NCI-H748 (cell line): ENCODE measurements around the gene CTPS2.
"Not testable (repeated sequence)": the region's sequence is repeated elsewhere in the genome, so short reads cannot be mapped to it uniquely, and the experiment has no call there.

Experiments
- DNase-seq: peaks from one replicate; lab custom pipeline; 2025; ENCODE audit not compliant: unreplicated experiment; lab: John Stamatoyannopoulos, UW

The CTPS2 gene

DNA sequence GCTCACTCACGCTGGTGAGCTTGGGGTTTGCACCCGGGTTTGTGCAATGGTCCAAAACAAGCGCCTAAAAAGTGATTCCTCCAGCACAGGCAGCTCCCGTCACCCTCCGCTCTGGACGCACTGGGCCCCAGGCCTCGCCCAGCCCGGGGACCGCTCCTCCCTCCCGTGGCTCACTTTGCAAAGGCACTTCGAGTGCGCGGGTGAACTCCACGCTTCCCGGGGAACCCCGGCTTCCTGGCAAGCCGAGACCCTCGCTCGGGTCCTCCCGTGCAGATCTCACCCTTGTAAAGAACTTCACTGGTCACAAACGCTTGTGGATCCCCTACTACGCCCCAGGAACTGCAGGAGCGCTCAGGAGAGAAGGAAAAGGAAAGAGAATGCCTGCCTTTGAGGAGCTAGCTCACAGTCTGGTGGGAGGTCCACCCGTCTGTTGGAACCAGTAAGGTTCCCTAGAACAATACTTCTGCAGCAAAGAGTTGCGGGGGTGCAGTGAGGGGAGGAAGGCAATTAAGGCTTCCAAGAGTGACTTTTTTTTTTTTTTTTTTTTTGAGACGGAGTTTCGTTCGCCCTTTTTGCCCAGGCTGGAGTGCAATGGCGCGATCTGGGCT, at the start of gene CTPS2:
TSS of gene CTPS2 (minus strand) at position 122 of the 608 bp plus-strand sequence. CDS start 9,767 bp downstream, outside the sequence.
- peak; percentile 78 for DNase-seq

- DNase-seq, result not testable (repeated sequence)
Observed at GRCh38 chrX:16761500-16761899, 49.0 kb upstream of the CTPS2 start.

- no peak for DNase-seq
Observed at GRCh38 chrX:16756724-16757123, 44.3 kb upstream of the CTPS2 start.

DNA sequence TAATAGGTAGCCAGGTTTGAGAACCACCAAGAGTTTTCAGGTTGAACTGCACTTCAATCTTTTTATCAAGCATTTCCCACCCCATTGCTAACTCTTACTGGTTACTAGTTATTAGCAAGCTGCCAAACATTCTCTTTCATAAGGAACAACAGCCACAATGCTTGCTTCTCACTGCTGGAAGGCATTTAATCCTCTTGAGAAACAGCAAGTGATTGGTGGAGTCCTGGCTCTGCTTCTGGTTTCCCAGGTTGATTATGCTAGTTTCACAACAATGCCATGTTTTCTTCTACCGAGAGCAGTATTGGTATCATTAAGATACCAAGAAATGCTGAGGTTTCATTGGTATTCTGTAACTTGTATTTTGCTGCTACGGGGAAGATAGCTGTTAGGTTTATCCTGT, 41.5 kb upstream of the CTPS2 start:
- DNase-seq, result no peak

DNA sequence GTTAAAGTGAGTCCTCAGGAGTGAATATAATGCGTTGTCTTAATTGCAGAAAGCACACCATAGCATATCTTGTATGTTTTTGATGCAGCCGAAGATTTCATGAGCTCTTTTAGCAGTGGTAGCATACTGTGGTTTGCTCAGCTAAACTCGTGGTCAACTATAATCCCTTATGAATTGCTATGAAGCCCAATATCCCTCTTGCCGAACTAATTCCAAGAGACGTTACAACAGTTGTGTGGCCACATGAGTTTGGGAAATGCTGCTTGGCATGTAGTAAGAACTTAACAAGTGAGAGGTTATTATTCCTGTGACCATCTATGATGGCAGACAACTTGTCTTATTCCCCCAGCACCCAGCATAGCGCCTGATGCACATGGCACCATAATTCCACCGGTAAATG, 37.7 kb upstream of the CTPS2 start:
- DNase-seq, result no peak

GRCh38 chrX:16748425-16748824, 36.0 kb upstream of the CTPS2 start:
- DNase-seq, result no peak

DNA sequence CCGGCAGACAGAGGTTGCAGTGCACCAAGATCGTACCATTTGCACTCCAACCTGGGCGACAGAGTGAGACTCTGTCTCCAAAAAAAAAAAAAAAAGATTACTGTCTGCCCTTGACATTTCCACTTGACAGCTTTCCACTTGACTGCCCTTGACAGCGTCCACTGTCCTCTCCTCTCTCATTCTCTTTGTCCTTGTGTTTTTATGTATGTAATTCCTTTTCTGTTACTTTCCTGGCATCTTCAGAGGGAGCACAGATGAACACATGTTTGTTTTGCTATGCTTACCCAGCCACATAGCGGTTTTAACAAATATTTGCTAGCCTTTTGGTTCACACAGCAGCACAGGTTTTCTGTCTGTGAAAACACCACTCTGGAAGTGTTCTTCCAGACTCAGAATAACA, 33.2 kb upstream of the CTPS2 start:
- no peak for DNase-seq

GRCh38 chrX:16745102-16745501, 32.6 kb upstream of the CTPS2 start:
- no peak for DNase-seq

DNA sequence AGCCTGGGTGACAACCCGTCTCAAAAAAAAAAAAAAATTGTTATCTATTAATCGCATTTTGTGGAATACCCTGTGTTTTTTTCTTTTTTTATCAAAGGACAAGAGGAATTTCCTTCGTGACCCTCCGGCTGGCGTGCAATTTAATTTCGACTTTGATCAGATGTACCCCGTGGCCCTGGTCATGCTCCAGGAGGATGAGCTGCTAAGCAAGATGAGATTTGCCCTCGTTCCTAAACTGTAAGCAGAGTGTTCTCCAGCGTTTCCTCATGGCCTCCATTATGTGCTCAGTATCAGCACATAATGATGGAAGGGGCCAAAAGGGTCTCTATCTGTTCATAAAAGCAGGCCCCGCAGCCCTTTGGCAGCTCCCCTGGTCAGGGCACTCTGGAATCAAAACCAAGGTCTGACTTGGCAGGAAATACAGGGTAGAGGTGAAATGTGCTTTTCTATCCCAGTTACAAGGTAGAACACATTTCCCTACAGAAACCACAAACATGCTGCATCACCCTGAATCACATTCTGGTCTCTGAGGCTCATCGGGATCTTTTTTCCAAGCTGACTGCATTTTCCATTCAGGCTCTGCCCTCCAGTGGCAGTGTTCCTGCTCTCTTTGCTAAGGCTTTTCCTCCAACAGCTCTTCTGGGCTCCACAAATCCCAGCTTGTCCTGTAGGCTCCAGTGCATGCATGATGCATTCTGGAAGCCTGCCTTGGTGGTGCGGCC, 31.3 kb upstream of the CTPS2 start:
- no peak for DNase-seq

- no peak for DNase-seq
Observed at GRCh38 chrX:16739574-16739973, 27.1 kb upstream of the CTPS2 start.

DNA sequence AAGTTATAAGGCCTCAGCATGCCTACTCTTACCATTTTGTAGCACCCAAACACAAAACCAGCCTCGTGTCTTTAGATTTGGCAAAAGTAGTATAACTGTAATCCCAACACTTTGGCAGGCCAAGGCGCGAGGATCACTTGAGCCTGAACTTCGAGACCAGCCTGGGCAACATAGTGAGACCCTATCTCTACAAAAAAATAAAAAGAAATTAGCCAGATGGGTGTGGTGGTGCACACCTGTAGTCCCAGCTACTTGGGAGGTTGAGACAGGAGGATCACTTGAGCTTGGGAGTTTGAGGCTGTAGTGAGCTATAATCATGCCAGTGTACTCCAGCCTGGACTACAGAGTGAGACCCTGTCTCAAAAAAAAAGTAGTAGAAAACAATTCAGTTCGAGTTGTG, 24.6 kb upstream of the CTPS2 start:
- no peak for DNase-seq

GRCh38 chrX:16733013-16733412, 20.5 kb upstream of the CTPS2 start:
- no peak for DNase-seq

- no peak for DNase-seq
Observed at GRCh38 chrX:16730450-16730849, 18.0 kb upstream of the CTPS2 start.

DNA sequence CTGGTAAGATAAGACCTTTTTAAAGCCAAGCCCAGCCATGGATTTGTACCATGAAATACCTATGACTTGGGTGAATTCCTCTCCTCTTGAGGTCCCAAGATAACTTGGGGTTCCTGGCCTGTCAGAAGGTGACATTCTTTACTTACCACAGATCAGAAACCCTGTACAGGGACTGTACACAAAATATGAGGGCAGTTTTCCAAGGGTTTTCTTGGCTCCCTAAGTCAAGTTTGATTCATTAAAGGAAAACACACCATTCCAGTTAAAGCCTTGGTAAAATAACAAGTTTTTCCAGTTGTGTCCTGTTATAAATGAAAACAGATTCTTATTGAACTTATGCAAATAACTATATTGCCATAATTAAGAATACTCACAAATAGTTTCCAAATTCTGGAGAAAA, 15.2 kb upstream of the CTPS2 start:
- no peak for DNase-seq

DNA sequence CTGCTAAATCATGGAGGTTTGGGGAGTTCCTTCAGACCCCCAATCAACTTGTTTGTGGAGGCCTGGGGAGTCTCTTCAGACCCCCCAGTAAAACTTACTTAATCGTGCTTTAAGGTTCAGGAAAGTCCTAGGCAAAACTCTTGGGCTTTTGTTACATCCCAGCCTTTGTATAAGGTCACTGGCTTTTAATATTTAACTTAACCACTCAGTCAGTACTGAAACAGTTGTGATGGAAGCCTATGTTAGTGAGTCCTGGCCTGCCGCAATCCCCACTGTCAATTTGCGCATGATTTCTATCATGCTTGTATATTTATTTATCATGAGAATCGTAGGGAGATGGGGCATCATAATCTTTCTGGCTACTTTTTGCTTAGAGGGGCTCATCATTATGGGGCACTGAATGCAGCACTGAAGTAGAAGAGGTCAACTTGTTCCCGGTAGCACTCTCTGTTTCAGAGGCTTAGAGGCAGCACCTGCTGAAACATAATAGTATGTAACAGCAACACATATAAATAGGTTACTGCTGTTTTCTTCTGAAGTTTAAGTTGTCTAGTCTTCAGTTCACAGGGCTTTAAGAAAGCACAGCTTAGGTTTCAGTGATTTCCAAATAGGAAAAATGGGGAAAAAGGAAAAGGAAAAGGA, 14.0 kb upstream of the CTPS2 start:
- not testable (repeated sequence) for DNase-seq

- DNase-seq, result no peak
Observed at GRCh38 chrX:16725072-16725471, 12.6 kb upstream of the CTPS2 start.

GRCh38 chrX:16722481-16722880, 10.0 kb upstream of the CTPS2 start:
- no peak for DNase-seq

GRCh38 chrX:16719334-16720084, 7.0 kb upstream of the CTPS2 start, which contains the start of gene SYAP1:
TSS of gene SYAP1 (plus strand) at chrX:16719612. CDS start at chrX:16719725, 113 bp downstream.
- peak; percentile 97 for DNase-seq

DNA sequence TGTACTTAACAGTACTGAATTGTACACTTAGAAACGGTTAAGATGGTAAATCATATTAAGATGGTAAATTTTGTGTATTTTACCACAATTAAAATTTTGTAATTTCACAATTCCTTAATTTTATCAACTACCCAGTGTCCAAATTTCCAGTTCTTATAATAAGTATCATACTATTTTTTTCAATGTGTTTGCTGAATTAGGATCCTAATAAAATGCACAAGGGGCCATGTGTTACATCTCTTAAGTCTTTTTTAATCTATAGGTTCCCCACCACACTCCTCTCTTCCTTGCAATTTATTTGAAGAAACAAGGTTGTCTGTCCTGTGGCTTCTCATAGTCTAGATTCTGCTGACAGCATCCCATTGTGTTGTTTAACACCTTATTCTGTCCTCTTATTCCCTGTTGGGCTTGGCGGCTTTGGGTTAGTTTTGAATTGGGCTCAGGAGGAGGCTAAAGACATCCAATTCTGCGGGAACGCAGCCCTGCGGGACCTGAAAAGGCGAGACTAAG, 6.4 kb upstream of the CTPS2 start:
- no peak for DNase-seq

GRCh38 chrX:16716451-16716850, 4.0 kb upstream of the CTPS2 start:
- DNase-seq, result not testable (repeated sequence)

DNA sequence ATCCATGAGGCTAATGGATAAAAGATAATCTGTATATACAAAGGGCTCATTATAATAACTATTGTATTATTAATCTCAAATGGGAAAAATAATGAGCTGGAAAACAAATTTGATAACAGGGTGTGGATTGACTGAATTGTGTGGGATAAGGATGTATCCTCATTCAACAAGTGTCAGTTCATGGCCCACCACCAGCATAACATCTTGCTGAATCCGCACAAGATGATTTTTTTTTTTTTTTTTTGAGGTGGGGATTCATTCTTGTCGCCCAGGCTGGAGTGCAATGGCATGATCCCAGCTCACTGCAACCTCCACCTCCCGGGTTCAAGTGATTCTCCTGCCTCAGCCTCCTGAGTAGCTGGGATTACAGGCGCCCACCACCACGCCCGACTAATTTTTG, 3.2 kb upstream of the CTPS2 start:
- not testable (repeated sequence) for DNase-seq
